ENCODE results near the gene HLA-DPA1. TPM values are rescaled to one million over a fixed set of nuclear protein-coding genes. Genes with fewer than 3 reads are reported as not detected.

The HLA-DPA1 gene
- polyA plus RNA-seq, 2 donors, result 7.8 to 27.2 TPM

DNA sequence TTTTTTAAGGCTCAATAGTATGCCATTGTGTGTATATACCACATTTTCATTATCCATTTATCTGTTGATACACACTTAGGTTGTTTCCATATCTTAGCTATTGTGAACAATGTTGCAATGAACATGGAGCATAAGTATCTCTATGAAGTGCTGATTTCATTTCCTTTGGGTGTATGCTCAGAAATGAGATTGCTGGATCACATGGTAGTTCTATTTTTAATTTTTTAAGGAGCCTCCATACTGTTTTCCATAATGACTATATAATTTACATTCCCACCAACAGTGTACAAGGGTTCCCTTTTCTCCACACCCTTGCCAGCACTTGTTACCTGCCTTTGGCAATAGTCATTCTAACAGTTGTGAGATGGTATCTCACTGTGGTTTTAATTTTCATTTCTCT lies 48.9 kb downstream of the HLA-DPA1 start:
- Histone ChIP-seq H3K9me3 (ENCODE audit: control insufficient read depth in 2 of 2, insufficient read depth in 1 of 2, low read depth in 1 of 2, low read length in 1 of 2) (no peaks in the 10 kb centered on the region), H3K27me3 (ENCODE audit: control insufficient read depth in 1 of 2, insufficient read depth in 2 of 2, low read length in 2 of 2) (no peaks in the 10 kb centered on the region), H3K36me3 (ENCODE audit: control insufficient read depth in 2 of 2, insufficient read depth in 2 of 2, low read length in 1 of 2) (no peaks in the 10 kb centered on the region), H3K27ac (ENCODE audit: low read depth in 2 of 2, low read length in 1 of 2) (no peak overlapping the region), H3K4me3 (ENCODE audit: low read depth in 1 of 2, low read length in 2 of 2) (no peak overlapping the region), H3K4me1 (ENCODE audit: control insufficient read depth in 2 of 2, insufficient read depth in 2 of 2, low read length in 1 of 2) (peaks cover 0 to under 1% of the 10 kb centered on the region in 2 donors)

GRCh38 chr6:33023536-33023935 lies 49.9 kb downstream of the HLA-DPA1 start:
- Histone ChIP-seq H3K4me1 (ENCODE audit: control insufficient read depth in 2 of 2, insufficient read depth in 2 of 2, low read length in 1 of 2) (peaks cover 0 to 3% of the 10 kb centered on the region in 2 donors), H3K4me3 (ENCODE audit: low read depth in 1 of 2, low read length in 2 of 2) (no peak overlapping the region), H3K27ac (ENCODE audit: low read depth in 2 of 2, low read length in 1 of 2) (no peak overlapping the region), H3K36me3 (ENCODE audit: control insufficient read depth in 2 of 2, insufficient read depth in 2 of 2, low read length in 1 of 2) (no peaks in the 10 kb centered on the region), H3K27me3 (ENCODE audit: control insufficient read depth in 1 of 2, insufficient read depth in 2 of 2, low read length in 2 of 2) (no peaks in the 10 kb centered on the region), H3K9me3 (ENCODE audit: control insufficient read depth in 2 of 2, insufficient read depth in 1 of 2, low read depth in 1 of 2, low read length in 1 of 2) (no peaks in the 10 kb centered on the region)
- 61 to 62% methylated on average over 3 of the region's 3 CpGs for WGBS, 2 donors

GRCh38 chr6:33021917-33022316 lies 51.5 kb downstream of the HLA-DPA1 start:
- 91 to 96% methylated on average over 10 to 11 of the region's 11 CpGs for WGBS, 2 donors
- peaks cover 0 to 3% of the 10 kb centered on the region in 2 donors for H3K4me1 ChIP-seq (ENCODE audit: control insufficient read depth in 2 of 2, insufficient read depth in 2 of 2, low read length in 1 of 2)
- no peaks in the 10 kb centered on the region for H3K27me3 ChIP-seq (ENCODE audit: control insufficient read depth in 1 of 2, insufficient read depth in 2 of 2, low read length in 2 of 2)
- H3K9me3 ChIP-seq (ENCODE audit: control insufficient read depth in 2 of 2, insufficient read depth in 1 of 2, low read depth in 1 of 2, low read length in 1 of 2), result no peaks in the 10 kb centered on the region
- no peak overlapping the region for H3K4me3 ChIP-seq (ENCODE audit: low read depth in 1 of 2, low read length in 2 of 2)
- H3K27ac ChIP-seq (ENCODE audit: low read depth in 2 of 2, low read length in 1 of 2), result no peak overlapping the region
- no peaks in the 10 kb centered on the region for H3K36me3 ChIP-seq (ENCODE audit: control insufficient read depth in 2 of 2, insufficient read depth in 2 of 2, low read length in 1 of 2)

- Histone ChIP-seq H3K4me1 (ENCODE audit: control insufficient read depth in 2 of 2, insufficient read depth in 2 of 2, low read length in 1 of 2) (peaks cover 0 to 3% of the 10 kb centered on the region in 2 donors), H3K9me3 (ENCODE audit: control insufficient read depth in 2 of 2, insufficient read depth in 1 of 2, low read depth in 1 of 2, low read length in 1 of 2) (no peaks in the 10 kb centered on the region), H3K27me3 (ENCODE audit: control insufficient read depth in 1 of 2, insufficient read depth in 2 of 2, low read length in 2 of 2) (no peaks in the 10 kb centered on the region), H3K27ac (ENCODE audit: low read depth in 2 of 2, low read length in 1 of 2) (peak overlapping the region; percentile 65 to 72), H3K36me3 (ENCODE audit: control insufficient read depth in 2 of 2, insufficient read depth in 2 of 2, low read length in 1 of 2) (no peaks in the 10 kb centered on the region), H3K4me3 (ENCODE audit: low read depth in 1 of 2, low read length in 2 of 2) (peak overlapping the region in 1 of 2 donors; percentile 15)
Observed at GRCh38 chr6:33019372-33019771, 54.1 kb downstream of the HLA-DPA1 start.

DNA sequence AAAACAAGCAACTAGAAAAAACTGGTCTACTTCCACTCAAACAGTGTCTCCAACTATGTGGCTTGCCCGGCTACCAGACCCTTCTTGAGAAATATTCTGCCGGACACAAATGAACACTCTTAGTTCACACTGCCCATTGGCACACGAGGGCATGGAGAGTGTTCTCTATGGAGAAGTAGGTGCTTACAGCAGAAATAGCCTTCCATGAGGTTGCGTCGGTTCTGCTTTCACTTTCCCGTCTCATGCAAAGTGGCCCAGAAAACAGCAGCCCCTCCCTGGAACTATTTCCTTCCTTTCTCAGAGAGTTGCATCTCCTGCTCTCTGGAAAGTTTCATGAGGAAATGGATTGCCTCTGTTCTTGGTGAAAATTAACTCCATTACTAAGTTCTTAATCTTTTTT lies 54.5 kb downstream of the HLA-DPA1 start:
- H3K36me3 ChIP-seq (ENCODE audit: control insufficient read depth in 2 of 2, insufficient read depth in 2 of 2, low read length in 1 of 2), result no peaks in the 10 kb centered on the region
- H3K4me1 ChIP-seq (ENCODE audit: control insufficient read depth in 2 of 2, insufficient read depth in 2 of 2, low read length in 1 of 2), result peaks cover 0 to 3% of the 10 kb centered on the region in 2 donors
- H3K27ac ChIP-seq (ENCODE audit: low read depth in 2 of 2, low read length in 1 of 2), result peak overlapping the region; percentile 55 to 65
- H3K4me3 ChIP-seq (ENCODE audit: low read depth in 1 of 2, low read length in 2 of 2), result peak overlapping the region in 1 of 2 donors; percentile 15
- no peaks in the 10 kb centered on the region for H3K9me3 ChIP-seq (ENCODE audit: control insufficient read depth in 2 of 2, insufficient read depth in 1 of 2, low read depth in 1 of 2, low read length in 1 of 2)
- H3K27me3 ChIP-seq (ENCODE audit: control insufficient read depth in 1 of 2, insufficient read depth in 2 of 2, low read length in 2 of 2), result peaks cover 0 to 3% of the 10 kb centered on the region in 2 donors
- WGBS, 2 donors, result 11 to 14% methylated on average over 6 of the region's 6 CpGs

DNA sequence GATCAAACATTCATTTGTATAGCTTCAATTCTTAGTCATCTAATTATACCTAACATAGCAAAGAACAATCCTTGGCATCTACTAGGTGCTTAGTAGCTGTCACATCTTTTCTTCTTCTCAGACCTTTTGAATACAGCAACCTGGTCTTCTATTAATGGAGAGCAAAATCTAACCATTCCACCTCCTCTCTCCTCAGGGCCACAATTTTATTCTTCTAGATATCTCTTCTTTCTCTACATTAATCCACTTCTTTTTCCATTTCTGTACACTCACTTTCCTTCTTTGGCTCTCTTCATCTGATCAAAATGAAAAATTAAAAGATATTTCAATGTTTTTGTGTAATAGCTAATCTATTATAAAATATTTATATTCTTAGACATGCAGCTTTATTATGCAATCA lies 55.0 kb downstream of the HLA-DPA1 start:
- no peak overlapping the region for H3K4me3 ChIP-seq (ENCODE audit: low read depth in 1 of 2, low read length in 2 of 2)
- peaks cover 0 to 3% of the 10 kb centered on the region in 2 donors for H3K4me1 ChIP-seq (ENCODE audit: control insufficient read depth in 2 of 2, insufficient read depth in 2 of 2, low read length in 1 of 2)
- no peaks in the 10 kb centered on the region for H3K36me3 ChIP-seq (ENCODE audit: control insufficient read depth in 2 of 2, insufficient read depth in 2 of 2, low read length in 1 of 2)
- H3K27ac ChIP-seq (ENCODE audit: low read depth in 2 of 2, low read length in 1 of 2), result no peak overlapping the region
- H3K9me3 ChIP-seq (ENCODE audit: control insufficient read depth in 2 of 2, insufficient read depth in 1 of 2, low read depth in 1 of 2, low read length in 1 of 2), result no peaks in the 10 kb centered on the region
- peaks cover 0 to 3% of the 10 kb centered on the region in 2 donors for H3K27me3 ChIP-seq (ENCODE audit: control insufficient read depth in 1 of 2, insufficient read depth in 2 of 2, low read length in 2 of 2)

GRCh38 chr6:33017694-33018353 lies 55.6 kb downstream of the HLA-DPA1 start:
- H3K4me3 ChIP-seq (ENCODE audit: low read depth in 1 of 2, low read length in 2 of 2), result no peak overlapping the region
- 83 to 93% methylated on average over 3 of the region's 3 CpGs for WGBS, 2 donors
- H3K36me3 ChIP-seq (ENCODE audit: control insufficient read depth in 2 of 2, insufficient read depth in 2 of 2, low read length in 1 of 2), result no peaks in the 10 kb centered on the region
- peaks cover 0 to 3% of the 10 kb centered on the region in 2 donors for H3K4me1 ChIP-seq (ENCODE audit: control insufficient read depth in 2 of 2, insufficient read depth in 2 of 2, low read length in 1 of 2)
- no peak overlapping the region for H3K27ac ChIP-seq (ENCODE audit: low read depth in 2 of 2, low read length in 1 of 2)
- peaks cover 0 to 3% of the 10 kb centered on the region in 2 donors for H3K27me3 ChIP-seq (ENCODE audit: control insufficient read depth in 1 of 2, insufficient read depth in 2 of 2, low read length in 2 of 2)
- no peaks in the 10 kb centered on the region for H3K9me3 ChIP-seq (ENCODE audit: control insufficient read depth in 2 of 2, insufficient read depth in 1 of 2, low read depth in 1 of 2, low read length in 1 of 2)

DNA sequence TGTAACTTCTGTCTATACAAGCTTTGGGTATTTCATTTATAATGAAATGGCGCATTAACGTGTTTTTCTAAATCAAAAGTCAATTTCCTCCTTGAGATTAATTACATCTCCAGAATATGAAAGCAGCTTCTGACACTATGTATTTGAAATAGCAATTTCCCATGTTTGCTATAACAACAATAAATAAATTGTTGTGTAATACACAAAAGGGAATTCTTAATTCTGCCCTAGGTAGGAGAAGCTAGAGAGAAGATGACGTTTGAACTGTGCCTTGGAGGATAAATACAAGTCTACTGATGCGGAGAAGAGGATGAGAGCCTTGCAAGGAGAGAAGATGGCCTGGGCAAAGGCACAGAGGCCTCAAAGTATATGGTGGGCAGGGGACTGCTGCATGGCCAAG lies 56.4 kb downstream of the HLA-DPA1 start:
- Histone ChIP-seq H3K4me3 (ENCODE audit: low read depth in 1 of 2, low read length in 2 of 2) (no peak overlapping the region), H3K27me3 (ENCODE audit: control insufficient read depth in 1 of 2, insufficient read depth in 2 of 2, low read length in 2 of 2) (peaks cover 0 to 3% of the 10 kb centered on the region in 2 donors), H3K9me3 (ENCODE audit: control insufficient read depth in 2 of 2, insufficient read depth in 1 of 2, low read depth in 1 of 2, low read length in 1 of 2) (no peaks in the 10 kb centered on the region), H3K36me3 (ENCODE audit: control insufficient read depth in 2 of 2, insufficient read depth in 2 of 2, low read length in 1 of 2) (no peaks in the 10 kb centered on the region), H3K27ac (ENCODE audit: low read depth in 2 of 2, low read length in 1 of 2) (no peak overlapping the region), H3K4me1 (ENCODE audit: control insufficient read depth in 2 of 2, insufficient read depth in 2 of 2, low read length in 1 of 2) (peaks cover 0 to 3% of the 10 kb centered on the region in 2 donors)
- WGBS, 2 donors, result 72 to 74% methylated on average over 4 of the region's 4 CpGs

DNA sequence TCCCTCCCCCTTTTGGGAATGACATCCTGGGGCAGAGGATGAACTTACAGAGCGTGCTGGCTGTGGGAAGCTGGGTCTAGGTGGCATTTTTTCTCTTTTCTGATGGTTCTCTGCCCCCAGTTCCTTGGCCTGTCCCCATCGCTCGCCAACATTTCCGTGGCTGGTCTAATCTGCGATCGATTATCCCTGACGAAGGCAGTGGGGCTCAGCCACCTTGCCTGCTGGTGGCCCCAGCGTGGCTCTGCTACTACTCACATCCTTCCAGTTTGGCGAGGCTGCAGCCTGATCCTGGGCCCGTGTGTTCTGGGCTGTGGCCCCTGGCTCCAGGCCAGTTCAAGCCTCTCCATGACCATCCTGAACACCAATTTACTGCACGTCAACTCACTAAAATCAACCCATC lies 57.7 kb downstream of the HLA-DPA1 start:
- Histone ChIP-seq H3K4me3 (ENCODE audit: low read depth in 1 of 2, low read length in 2 of 2) (no peak overlapping the region), H3K9me3 (ENCODE audit: control insufficient read depth in 2 of 2, insufficient read depth in 1 of 2, low read depth in 1 of 2, low read length in 1 of 2) (no peaks in the 10 kb centered on the region), H3K27ac (ENCODE audit: low read depth in 2 of 2, low read length in 1 of 2) (no peak overlapping the region), H3K36me3 (ENCODE audit: control insufficient read depth in 2 of 2, insufficient read depth in 2 of 2, low read length in 1 of 2) (no peaks in the 10 kb centered on the region), H3K4me1 (ENCODE audit: control insufficient read depth in 2 of 2, insufficient read depth in 2 of 2, low read length in 1 of 2) (peaks cover 0 to 3% of the 10 kb centered on the region in 2 donors), H3K27me3 (ENCODE audit: control insufficient read depth in 1 of 2, insufficient read depth in 2 of 2, low read length in 2 of 2) (peaks cover 0 to 3% of the 10 kb centered on the region in 2 donors)
- 74 to 82% methylated on average over 11 of the region's 11 CpGs for WGBS, 2 donors
